ENCODE results near the gene SPON2.

The SPON2 gene

GRCh38 chr4:1172228-1172851 lies at the start of gene SPON2:
Gene SPON2, minus strand, starts transcription at chr4:1172583.
- no peak for DNase-seq

GRCh38 chr4:1221155-1221870 lies 48.9 kb upstream of the SPON2 start:
- no peak for DNase-seq

DNA sequence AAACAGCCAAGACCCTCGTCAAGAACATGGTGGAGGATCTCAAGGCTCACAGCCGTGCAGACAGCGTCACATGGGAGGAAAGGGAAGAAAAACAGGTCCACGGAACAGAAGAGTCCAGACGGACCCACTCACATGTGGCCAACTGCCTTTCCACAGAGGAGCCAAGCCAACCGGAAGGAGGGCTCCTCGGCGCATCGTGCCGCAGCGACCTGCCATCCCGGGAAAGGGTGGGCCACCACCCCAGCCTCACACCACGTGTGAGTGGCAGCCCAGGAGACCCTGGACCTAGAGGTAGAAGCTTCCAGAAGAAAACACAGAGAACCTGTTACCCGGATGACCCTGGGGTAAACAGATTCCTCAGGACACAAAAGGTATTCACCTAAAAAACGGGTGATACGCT lies 48.2 kb upstream of the SPON2 start:
- DNase-seq: no peak

DNA sequence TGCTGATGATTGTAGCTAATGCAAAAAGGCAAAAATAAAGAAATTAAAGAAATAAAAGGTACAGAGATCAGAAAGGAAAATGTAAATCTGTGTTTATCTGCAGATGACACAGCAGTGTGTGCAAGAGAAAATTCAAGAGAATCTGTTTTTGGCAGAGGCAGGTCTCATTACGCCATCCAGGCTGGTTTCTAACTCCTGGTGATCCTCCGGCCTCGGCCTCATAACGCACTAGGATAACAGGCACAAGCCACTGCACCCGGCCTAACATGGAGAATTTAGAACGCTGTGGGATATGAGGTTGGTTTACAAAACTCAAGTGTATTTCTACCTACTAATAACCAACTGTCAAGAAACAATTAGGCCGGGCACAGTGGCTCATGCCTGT lies 47.2 kb upstream of the SPON2 start:
- DNase-seq: no peak

DNA sequence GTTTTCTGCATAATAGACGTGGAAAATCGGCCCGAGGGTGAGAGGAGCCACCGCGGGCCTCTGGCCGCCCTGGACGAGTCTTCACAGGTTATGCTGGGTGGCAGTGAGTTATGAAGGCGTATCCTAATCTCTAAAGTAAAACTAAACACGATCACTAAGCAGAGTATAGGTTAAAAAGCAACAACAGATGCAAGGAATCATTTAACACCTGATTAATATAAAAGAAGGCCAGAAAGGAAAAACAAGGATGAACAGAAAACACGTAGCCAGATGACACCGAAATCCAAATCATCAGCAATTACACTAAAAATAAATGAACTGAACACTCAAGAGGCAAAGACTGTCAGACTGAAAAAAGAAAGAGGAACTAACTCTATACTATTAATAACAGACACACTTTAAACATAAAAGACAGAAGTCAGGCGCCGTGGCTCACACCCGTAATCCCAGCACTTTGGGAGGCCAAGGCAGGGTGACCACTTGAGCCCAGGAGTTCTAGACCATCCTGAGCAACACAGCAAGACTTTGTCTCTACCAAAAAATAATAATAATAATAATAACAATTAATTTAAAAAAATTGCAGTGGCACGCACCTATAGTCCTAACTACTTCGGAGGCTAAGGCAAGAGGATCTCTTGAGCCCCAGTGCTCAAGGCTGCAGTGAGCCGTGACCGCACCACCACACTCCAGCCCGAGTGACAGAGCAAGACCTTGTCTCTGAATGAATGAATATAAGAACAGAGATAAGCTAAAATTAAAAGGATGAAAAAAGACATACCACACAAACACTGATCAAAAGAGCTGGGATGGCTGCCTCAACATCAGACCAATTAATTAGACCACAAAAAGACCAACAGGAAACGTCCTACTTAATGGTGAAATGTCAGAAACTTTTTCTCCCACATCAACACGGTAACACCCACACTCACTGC lies 46.5 kb upstream of the SPON2 start:
- no peak for DNase-seq

DNA sequence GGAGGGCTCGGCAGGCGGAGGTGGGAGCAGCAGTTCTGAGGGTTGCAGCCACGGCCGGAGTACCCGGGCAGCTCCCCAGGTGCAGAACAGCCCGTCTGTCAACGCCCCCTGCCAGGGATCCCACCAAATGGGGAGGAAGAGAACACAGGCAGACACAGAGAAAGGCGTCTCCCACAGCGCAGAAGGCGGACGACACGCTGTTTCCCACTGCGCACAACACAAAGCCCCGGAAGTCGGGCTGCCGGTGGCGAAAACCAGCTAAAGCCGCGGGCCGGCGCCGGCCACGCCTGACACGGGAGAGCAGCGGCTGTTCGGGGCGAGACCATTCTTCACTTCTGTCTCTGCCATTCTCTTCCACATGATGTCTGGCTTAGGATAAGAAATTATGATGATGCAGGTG lies 45.0 kb upstream of the SPON2 start:
- no peak for DNase-seq

GRCh38 chr4:1216869-1217294 lies 44.5 kb upstream of the SPON2 start:
- peak in 3 of 4 experiments; percentile 15 to 54 (median 51) for DNase-seq

DNA sequence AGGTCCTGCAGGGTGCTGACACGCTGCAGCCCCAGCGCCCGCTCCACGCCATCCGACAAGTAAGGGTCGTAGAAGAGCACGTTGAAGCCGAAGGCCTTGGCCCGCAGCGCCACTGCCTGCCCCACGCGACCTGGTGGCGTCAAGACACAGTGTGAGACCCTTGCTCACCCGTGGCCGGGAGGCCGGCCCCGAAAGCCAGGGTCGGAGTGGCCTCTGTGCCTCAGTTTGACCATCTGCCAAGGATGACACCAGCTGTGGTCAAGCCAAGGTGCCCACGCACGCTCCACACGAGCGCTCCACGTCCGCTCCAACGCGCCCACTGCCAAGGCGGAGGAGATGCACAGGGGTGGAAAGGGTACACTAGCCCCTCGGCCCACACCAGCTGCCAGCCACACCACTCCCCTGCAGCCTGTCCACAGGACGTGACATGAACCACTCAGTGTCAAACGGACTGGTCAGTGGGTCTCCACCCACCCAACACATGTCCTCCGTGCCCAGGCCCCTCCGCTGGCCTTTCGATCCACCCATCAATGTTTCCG lies 43.8 kb upstream of the SPON2 start:
- DNase-seq: no peak

GRCh38 chr4:1215141-1216075 lies 43.0 kb upstream of the SPON2 start:
- no peak for DNase-seq

GRCh38 chr4:1214101-1215095 lies 42.0 kb upstream of the SPON2 start:
- no peak for DNase-seq

DNA sequence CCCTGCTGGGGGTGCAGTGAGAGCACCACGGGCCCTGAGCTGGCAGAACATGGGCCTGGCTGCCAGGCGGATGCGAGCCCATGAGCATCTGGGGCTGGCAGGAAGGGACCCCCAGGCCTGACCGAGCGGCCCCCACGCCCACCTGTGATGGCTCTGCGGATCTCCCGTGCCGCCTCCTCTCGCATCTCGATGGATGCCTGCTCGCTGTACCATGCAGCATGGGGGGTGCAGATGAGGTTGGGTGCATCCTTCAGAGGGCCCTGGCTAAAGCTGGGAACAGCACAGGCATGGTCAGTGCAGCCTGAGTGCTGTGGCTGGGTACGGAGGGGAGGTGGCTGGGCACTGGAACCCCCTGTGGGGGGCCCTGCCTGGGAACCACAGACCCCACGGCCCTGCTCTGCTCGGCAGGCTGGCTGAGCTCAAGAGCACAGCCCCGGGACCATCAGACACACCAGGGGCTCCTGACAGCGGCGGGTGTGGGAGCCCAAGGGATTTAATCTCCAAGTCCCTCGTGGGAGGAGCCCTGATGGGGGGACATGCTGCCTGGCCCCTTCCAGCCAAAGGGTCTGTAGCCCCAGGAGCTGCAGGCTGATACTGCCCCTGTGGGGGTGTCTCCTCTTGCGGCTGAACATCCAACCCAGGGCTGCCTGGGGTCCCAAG lies 41.1 kb upstream of the SPON2 start:
- DNase-seq: no peak

- DNase-seq: no peak
Measured at GRCh38 chr4:1212546-1213335, 40.4 kb upstream of the SPON2 start.

GRCh38 chr4:1211891-1212545 lies 39.6 kb upstream of the SPON2 start:
- DNase-seq: no peak

- no peak for DNase-seq
Measured at GRCh38 chr4:1211371-1211770, 39.0 kb upstream of the SPON2 start.

DNA sequence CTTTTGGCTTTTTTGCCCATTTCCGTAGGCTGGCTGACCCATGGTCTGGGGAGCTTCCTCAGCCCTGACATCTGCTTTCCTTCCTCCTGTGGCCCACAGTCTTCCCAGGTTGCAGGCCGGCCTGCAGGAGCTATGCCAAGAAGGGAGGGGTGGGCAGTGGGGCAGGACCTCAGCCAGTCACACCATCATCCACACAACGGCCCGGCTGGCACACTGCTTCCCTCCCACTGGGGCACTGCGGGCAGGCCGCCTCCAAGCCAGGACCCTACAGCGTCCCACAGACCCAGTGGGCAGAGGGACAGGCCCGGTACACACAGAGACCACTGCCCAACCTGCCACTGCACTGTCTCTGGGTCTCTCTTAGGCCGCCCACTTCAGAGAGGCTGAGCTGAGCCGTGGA lies 38.6 kb upstream of the SPON2 start:
- DNase-seq: no peak

DNA sequence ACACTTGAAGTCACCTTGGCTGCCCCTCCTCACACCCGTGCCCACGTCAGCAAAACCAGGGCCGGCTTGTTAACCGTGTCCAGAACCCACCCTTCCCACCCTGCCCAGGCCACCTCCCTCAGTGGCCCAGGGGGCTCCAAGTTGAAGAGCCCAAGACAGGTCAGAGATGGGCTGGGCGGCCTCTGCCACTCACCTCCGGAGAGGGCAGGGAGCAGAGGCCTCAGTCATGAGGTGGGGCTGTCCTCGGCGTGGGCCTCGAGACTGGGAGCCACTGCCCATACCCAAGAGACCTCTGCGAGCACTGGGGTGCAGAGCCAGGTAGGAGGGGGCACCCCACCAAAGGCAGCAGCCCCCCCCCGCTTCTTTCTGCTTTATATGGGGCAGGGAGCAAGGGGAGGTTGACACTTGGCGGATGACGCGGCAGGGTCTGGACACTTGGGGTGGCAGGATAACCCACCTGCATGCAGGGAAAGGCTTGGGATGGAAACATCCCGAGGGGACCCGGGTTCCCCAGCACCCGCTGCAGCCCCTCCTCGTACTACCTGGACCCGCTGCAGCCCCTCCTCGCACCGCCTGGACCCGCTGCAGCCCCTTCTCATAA lies 38.0 kb upstream of the SPON2 start:
- DNase-seq: no peak

GRCh38 chr4:1209821-1210220 lies 37.4 kb upstream of the SPON2 start:
- no peak for DNase-seq

GRCh38 chr4:1208970-1209704 lies 36.8 kb upstream of the SPON2 start:
- DNase-seq: no peak
